Bronchial smooth muscle cell (primary cell): ENCODE results near the gene CST3. TPM values are rescaled to one million over a fixed set of nuclear protein-coding genes. Genes with fewer than 3 reads are reported as not detected.

ENCODE experiments used
- total RNA-seq: library from RNA; depleted of rRNA; stranded (reverse); fragments of >200 nt; gene quantifications from 2 replicates; pipeline ENCODE4 v1.2.1, GENCODE V29; 2014

The CST3 gene
- total RNA-seq: 164 and 269 TPM in 2 replicates

GRCh38 chr20:23637282-23638221, at the start of gene CST3:
CST3 (minus strand) TSS chr20:23637955; CDS start chr20:23637862, 93 bp downstream.

GRCh38 chr20:23605867-23606651, 31.7 kb downstream of the CST3 start, which contains the start of gene CST9:
CST9 (minus strand) TSS chr20:23605917; CDS start chr20:23605864, 53 bp downstream.

Other genes with a start within 250 kb of the CST3 start
- gene NAPB, start 216.5 kb downstream of the CST3 start, total RNA-seq: 7.6 and 8.8 TPM in 2 replicates
- gene CSTL1, start 198.3 kb downstream of the CST3 start, total RNA-seq: not detected in 2 replicates
- not detected in 2 replicates for gene CST11, start 185.1 kb downstream of the CST3 start, total RNA-seq
- gene CST8, start 146.8 kb downstream of the CST3 start, total RNA-seq: not detected in 2 replicates
- gene CST9L, start 69.5 kb downstream of the CST3 start, total RNA-seq: not detected in 2 replicates
- gene CST9, start 32.0 kb downstream of the CST3 start, total RNA-seq: not detected in 2 replicates
- not detected in 2 replicates for gene CST4, start 51.1 kb upstream of the CST3 start, total RNA-seq
- 3.9 TPM in 1 of 2 replicates, not detected in the other for gene CST1, start 113.0 kb upstream of the CST3 start, total RNA-seq
- not detected in 2 replicates for gene CST2, start 188.8 kb upstream of the CST3 start, total RNA-seq
- not detected in 2 replicates for gene CST5, start 241.8 kb upstream of the CST3 start, total RNA-seq